ENCODE measurements around the gene ADAM12. TPM values are rescaled to one million over a fixed set of nuclear protein-coding genes. Genes with fewer than 3 reads are reported as not detected.
"Not testable (repeated sequence)": the region's sequence is repeated elsewhere in the genome, so short reads cannot be mapped to it uniquely, and the experiment has no call there.

ADAM12 gene
- total RNA-seq, 1 experiment from 2014 or later = not detected

DNA sequence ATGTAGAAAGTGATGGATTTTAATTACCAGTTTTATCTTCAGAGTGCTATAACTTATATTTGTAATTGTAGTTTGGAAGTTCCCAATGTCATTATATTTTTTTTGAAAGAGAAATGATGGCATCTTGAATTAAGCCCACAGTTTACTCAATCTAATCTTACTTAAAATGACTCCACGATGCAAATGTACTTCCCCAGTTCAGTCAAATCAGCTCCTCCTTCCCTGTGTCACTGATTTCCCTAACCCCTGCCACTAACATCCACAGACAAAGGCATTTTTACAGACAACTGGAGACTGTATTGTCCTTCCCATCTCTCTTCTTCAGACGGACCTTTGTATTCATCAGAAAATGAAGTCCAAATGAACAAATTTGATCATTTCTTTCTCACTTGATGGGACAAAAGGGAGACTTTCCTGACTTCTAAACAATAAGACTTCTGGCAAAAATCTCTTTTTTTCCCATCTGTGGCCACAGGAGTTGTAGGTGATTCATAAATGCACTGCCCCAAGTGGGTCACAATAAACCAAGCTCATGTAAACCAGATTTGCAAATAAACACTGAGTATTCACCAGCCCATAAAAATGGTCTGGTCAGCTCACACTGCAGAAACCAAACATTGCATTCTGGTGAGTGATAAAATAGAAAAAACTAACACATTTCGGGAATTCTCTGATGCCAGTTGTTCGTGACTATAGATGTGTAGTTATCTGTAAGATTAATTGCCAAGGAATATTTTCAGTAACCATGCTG, 329.0 kb downstream of the ADAM12 start:
- Histone ChIP-seq H3K4me2 (ENCODE audit: low read depth, low read length, poor library complexity, severe bottlenecking) (peak overlapping the region; percentile 53), H3K79me2 (ENCODE audit: low read length) (no peaks in the 10 kb centered on the region), H3K9ac (ENCODE audit: low read length) (no peak overlapping the region), H2AFZ (ENCODE audit: low read length) (no peak overlapping the region), H3K4me1 (ENCODE audit: low read length) (peaks cover 12% of the 10 kb centered on the region), H3K27me3 (ENCODE audit: low read length) (no peaks in the 10 kb centered on the region), H3K27ac (ENCODE audit: low read length) (no peak overlapping the region), H3K4me3 (ENCODE audit: low read length) (no peak overlapping the region), H3K9me2 (replicated peaks; ENCODE audit: insufficient read depth, low read length) (no peaks in the 10 kb centered on the region), H3K36me3 (ENCODE audit: insufficient read depth, low read length) (no peaks in the 10 kb centered on the region), H3K9me3 (ENCODE audit: low read length) (no peaks in the 10 kb centered on the region), H4K20me1 (ENCODE audit: insufficient read depth, low read depth, low read length) (no peaks in the 10 kb centered on the region)
- DNase-seq = peak; percentile 51

DNA sequence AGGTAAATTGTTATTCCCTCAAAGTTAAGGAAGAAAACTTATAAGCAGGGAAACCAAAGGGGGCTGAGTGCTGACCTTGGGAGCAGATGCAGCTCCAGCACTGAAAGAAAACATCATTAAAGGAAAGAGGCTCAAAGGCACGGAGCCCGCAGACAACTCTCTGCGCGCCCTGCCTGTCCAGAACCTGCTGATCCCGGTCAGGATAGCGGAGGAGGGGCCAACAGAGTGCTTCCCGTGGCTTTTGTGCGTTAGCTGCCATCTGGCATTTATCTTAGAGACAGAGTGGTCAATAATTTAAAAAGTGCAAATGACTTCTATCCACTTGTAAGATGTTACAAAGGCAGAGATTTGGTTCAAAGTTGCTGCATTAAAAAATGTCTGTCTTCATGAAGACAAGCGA, 329.8 kb downstream of the ADAM12 start:
- Histone ChIP-seq H3K4me2 (ENCODE audit: low read depth, low read length, poor library complexity, severe bottlenecking) (peak overlapping the region; percentile 53), H4K20me1 (ENCODE audit: insufficient read depth, low read depth, low read length) (no peaks in the 10 kb centered on the region), H3K27ac (ENCODE audit: low read length) (no peak overlapping the region), H3K4me1 (ENCODE audit: low read length) (peaks cover 12% of the 10 kb centered on the region), H3K79me2 (ENCODE audit: low read length) (no peaks in the 10 kb centered on the region), H3K27me3 (ENCODE audit: low read length) (no peaks in the 10 kb centered on the region), H3K9me3 (ENCODE audit: low read length) (no peaks in the 10 kb centered on the region), H3K9ac (ENCODE audit: low read length) (no peak overlapping the region), H3K4me3 (ENCODE audit: low read length) (no peak overlapping the region), H2AFZ (ENCODE audit: low read length) (no peak overlapping the region), H3K36me3 (ENCODE audit: insufficient read depth, low read length) (no peaks in the 10 kb centered on the region), H3K9me2 (replicated peaks; ENCODE audit: insufficient read depth, low read length) (no peaks in the 10 kb centered on the region)
- no peak for DNase-seq

- no peaks in the 10 kb centered on the region for H3K79me2 ChIP-seq (ENCODE audit: low read length)
- no peak overlapping the region for H3K9ac ChIP-seq (ENCODE audit: low read length)
- no peaks in the 10 kb centered on the region for H4K20me1 ChIP-seq (ENCODE audit: insufficient read depth, low read depth, low read length)
- H3K36me3 ChIP-seq (ENCODE audit: insufficient read depth, low read length) = no peaks in the 10 kb centered on the region
- no peak overlapping the region for H3K4me2 ChIP-seq (ENCODE audit: low read depth, low read length, poor library complexity, severe bottlenecking)
- no peaks in the 10 kb centered on the region for H3K9me2 ChIP-seq (replicated peaks; ENCODE audit: insufficient read depth, low read length)
- no peaks in the 10 kb centered on the region for H3K9me3 ChIP-seq (ENCODE audit: low read length)
- no peak overlapping the region for H3K27ac ChIP-seq (ENCODE audit: low read length)
- H3K27me3 ChIP-seq (ENCODE audit: low read length) = no peaks in the 10 kb centered on the region
- DNase-seq = no peak
- H3K4me1 ChIP-seq (ENCODE audit: low read length) = peaks cover 12% of the 10 kb centered on the region
- H3K4me3 ChIP-seq (ENCODE audit: low read length) = no peak overlapping the region
- H2AFZ ChIP-seq (ENCODE audit: low read length) = no peak overlapping the region
Observed at GRCh38 chr10:126058104-126058503, 330.2 kb downstream of the ADAM12 start.

GRCh38 chr10:126057494-126057893, 330.8 kb downstream of the ADAM12 start:
- Histone ChIP-seq H2AFZ (ENCODE audit: low read length) (no peak overlapping the region), H3K4me2 (ENCODE audit: low read depth, low read length, poor library complexity, severe bottlenecking) (no peak overlapping the region), H3K9ac (ENCODE audit: low read length) (no peak overlapping the region), H3K9me2 (replicated peaks; ENCODE audit: insufficient read depth, low read length) (no peaks in the 10 kb centered on the region), H4K20me1 (ENCODE audit: insufficient read depth, low read depth, low read length) (no peaks in the 10 kb centered on the region), H3K79me2 (ENCODE audit: low read length) (no peaks in the 10 kb centered on the region), H3K4me1 (ENCODE audit: low read length) (peaks cover 12% of the 10 kb centered on the region), H3K4me3 (ENCODE audit: low read length) (no peak overlapping the region), H3K27ac (ENCODE audit: low read length) (no peak overlapping the region), H3K36me3 (ENCODE audit: insufficient read depth, low read length) (no peaks in the 10 kb centered on the region), H3K9me3 (ENCODE audit: low read length) (no peaks in the 10 kb centered on the region), H3K27me3 (ENCODE audit: low read length) (no peaks in the 10 kb centered on the region)
- DNase-seq = no peak

GRCh38 chr10:126054191-126054590, 334.1 kb downstream of the ADAM12 start:
- Histone ChIP-seq H2AFZ (ENCODE audit: low read length) (no peak overlapping the region), H3K4me1 (ENCODE audit: low read length) (peaks cover 9% of the 10 kb centered on the region), H4K20me1 (ENCODE audit: insufficient read depth, low read depth, low read length) (no peaks in the 10 kb centered on the region), H3K36me3 (ENCODE audit: insufficient read depth, low read length) (no peaks in the 10 kb centered on the region), H3K9me2 (replicated peaks; ENCODE audit: insufficient read depth, low read length) (no peaks in the 10 kb centered on the region), H3K4me2 (ENCODE audit: low read depth, low read length, poor library complexity, severe bottlenecking) (no peak overlapping the region), H3K4me3 (ENCODE audit: low read length) (no peak overlapping the region), H3K79me2 (ENCODE audit: low read length) (no peaks in the 10 kb centered on the region), H3K27me3 (ENCODE audit: low read length) (no peaks in the 10 kb centered on the region), H3K9ac (ENCODE audit: low read length) (no peak overlapping the region), H3K27ac (ENCODE audit: low read length) (no peak overlapping the region), H3K9me3 (ENCODE audit: low read length) (no peaks in the 10 kb centered on the region)
- DNase-seq = no peak

GRCh38 chr10:126052171-126052570, 336.1 kb downstream of the ADAM12 start:
- Histone ChIP-seq H3K9ac (ENCODE audit: low read length) (no peak overlapping the region), H3K27ac (ENCODE audit: low read length) (no peak overlapping the region), H3K9me3 (ENCODE audit: low read length) (no peaks in the 10 kb centered on the region), H3K4me2 (ENCODE audit: low read depth, low read length, poor library complexity, severe bottlenecking) (no peak overlapping the region), H3K4me1 (ENCODE audit: low read length) (no peaks in the 10 kb centered on the region), H3K79me2 (ENCODE audit: low read length) (no peaks in the 10 kb centered on the region), H3K9me2 (replicated peaks; ENCODE audit: insufficient read depth, low read length) (no peaks in the 10 kb centered on the region), H2AFZ (ENCODE audit: low read length) (no peak overlapping the region), H4K20me1 (ENCODE audit: insufficient read depth, low read depth, low read length) (no peaks in the 10 kb centered on the region), H3K27me3 (ENCODE audit: low read length) (no peaks in the 10 kb centered on the region), H3K36me3 (ENCODE audit: insufficient read depth, low read length) (no peaks in the 10 kb centered on the region), H3K4me3 (ENCODE audit: low read length) (no peak overlapping the region)
- no peak for DNase-seq

DNA sequence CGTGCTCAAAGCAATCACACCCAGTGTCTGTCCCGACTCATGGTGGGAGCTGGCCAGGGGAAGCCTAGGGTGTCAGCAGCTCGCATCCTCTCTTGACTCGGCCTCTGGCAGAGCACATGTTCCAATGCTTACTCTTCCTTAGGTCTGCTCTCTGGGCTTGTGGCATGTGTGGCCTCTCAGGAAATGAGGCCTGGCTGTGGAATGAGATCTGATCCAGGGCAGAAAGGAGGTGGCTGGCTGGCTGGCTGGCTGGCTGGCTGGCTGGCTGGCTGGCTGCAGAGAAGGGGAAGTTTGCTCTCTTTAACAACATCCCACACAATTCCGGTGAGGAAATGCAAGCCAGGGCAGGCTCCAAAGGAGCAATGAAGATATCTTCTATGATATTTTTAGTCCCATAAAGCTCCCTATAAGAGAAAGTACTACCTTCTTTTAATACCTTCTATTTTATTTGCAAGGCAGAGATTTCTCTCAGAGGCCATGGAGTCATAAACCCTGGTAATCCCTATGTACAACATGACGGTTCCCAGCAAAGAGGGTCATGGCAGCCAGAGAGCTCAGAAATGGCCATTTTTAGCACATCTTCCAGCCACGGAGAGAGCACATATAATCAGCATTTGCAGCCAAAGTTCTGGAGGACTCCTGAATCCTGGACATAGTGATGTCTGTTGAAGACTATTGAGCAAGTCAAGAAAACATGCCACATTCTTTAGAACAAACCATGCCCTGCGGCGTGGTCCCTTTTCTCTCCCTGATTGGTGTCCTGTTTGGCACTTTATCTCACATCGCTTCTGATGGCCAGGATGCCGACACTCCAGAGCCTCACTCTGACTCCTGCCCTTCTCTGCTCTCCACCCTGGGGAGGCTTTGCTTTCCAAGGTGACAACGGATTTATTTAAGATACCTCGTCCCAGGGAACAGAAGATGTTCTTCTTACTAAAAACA, 338.2 kb downstream of the ADAM12 start:
- H3K79me2 ChIP-seq (ENCODE audit: low read length) = no peaks in the 10 kb centered on the region
- no peak overlapping the region for H3K4me3 ChIP-seq (ENCODE audit: low read length)
- no peak overlapping the region for H3K27ac ChIP-seq (ENCODE audit: low read length)
- H3K4me1 ChIP-seq (ENCODE audit: low read length) = no peaks in the 10 kb centered on the region
- no peaks in the 10 kb centered on the region for H3K27me3 ChIP-seq (ENCODE audit: low read length)
- H3K9me3 ChIP-seq (ENCODE audit: low read length) = no peaks in the 10 kb centered on the region
- H3K9ac ChIP-seq (ENCODE audit: low read length) = no peak overlapping the region
- DNase-seq = no peak
- no peaks in the 10 kb centered on the region for H4K20me1 ChIP-seq (ENCODE audit: insufficient read depth, low read depth, low read length)
- no peaks in the 10 kb centered on the region for H3K36me3 ChIP-seq (ENCODE audit: insufficient read depth, low read length)
- H3K4me2 ChIP-seq (ENCODE audit: low read depth, low read length, poor library complexity, severe bottlenecking) = no peak overlapping the region
- H2AFZ ChIP-seq (ENCODE audit: low read length) = no peak overlapping the region
- H3K9me2 ChIP-seq (replicated peaks; ENCODE audit: insufficient read depth, low read length) = no peaks in the 10 kb centered on the region

- DNase-seq; H3K9ac ChIP-seq (ENCODE audit: low read length): not testable (repeated sequence)
Observed at GRCh38 chr10:126047749-126048148, 340.5 kb downstream of the ADAM12 start.

More at GRCh38 chr10:126047749-126048148, 340.5 kb downstream of the ADAM12 start:
- H3K36me3 ChIP-seq (ENCODE audit: insufficient read depth, low read length); H3K9me2 ChIP-seq (replicated peaks; ENCODE audit: insufficient read depth, low read length); H4K20me1 ChIP-seq (ENCODE audit: insufficient read depth, low read depth, low read length); H3K4me1 ChIP-seq (ENCODE audit: low read length); H3K27me3 ChIP-seq (ENCODE audit: low read length); H2AFZ ChIP-seq (ENCODE audit: low read length); H3K4me2 ChIP-seq (ENCODE audit: low read depth, low read length, poor library complexity, severe bottlenecking); H3K27ac ChIP-seq (ENCODE audit: low read length); H3K9me3 ChIP-seq (ENCODE audit: low read length); H3K4me3 ChIP-seq (ENCODE audit: low read length); H3K79me2 ChIP-seq (ENCODE audit: low read length): not testable (repeated sequence)
